DMS53 treated with DMSO at 0.1 percent for 48 hours (cell line): Measurements from ENCODE around the gene NAV2.

Source experiments
- DNase-seq: peaks from one replicate; lab custom pipeline; 2025; ENCODE audit not compliant: unreplicated experiment; lab: John Stamatoyannopoulos, UW

Gene NAV2

DNA sequence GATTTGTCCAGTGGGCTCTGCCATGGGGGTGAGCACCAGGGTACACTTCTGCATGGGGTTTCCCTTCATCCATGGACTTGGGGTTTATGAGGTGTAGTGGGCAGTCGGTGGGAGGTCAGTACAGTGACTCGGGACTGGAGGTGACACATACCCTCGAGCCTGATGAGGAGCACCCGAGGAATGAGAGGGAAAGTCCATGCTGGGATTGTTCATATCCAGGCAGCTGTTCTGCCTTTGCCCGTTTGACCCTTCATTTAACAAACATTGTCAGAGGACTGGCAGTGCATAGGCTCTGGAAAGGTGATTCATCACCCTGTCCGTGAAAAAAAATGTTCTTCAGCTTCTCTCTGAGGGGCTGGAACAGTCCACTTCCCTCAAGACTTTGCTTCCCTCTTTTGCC lies 2.7 kb downstream of the NAV2 start:
- DNase-seq, result no peak

GRCh38 chr11:19718051-19718450 lies 5.4 kb downstream of the NAV2 start:
- DNase-seq, result no peak

- DNase-seq, result no peak
Observed at GRCh38 chr11:19718951-19719350, 6.3 kb downstream of the NAV2 start.

- DNase-seq, result no peak
Observed at GRCh38 chr11:19719960-19720359, 7.3 kb downstream of the NAV2 start.

DNA sequence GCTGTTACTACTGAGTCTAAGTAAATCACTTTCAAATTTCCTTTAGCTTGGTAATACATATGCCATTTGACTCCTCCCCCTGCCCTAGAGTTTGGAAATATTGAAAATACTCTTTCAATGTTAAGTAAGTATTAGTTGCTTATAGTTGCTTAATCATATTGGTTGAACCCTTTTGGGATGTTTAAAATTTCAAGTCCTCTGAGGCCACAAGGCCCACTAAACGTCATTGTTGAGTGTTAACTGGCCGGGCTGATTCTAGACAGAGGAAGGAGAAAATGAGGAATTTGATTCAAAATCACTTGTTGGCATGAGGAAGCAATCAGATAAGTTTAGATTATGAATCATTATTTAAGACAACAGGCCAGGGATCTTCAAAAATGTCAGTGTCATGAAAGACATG lies 8.5 kb downstream of the NAV2 start:
- DNase-seq, result no peak

- DNase-seq, result no peak
Observed at GRCh38 chr11:19722702-19723101, 10.1 kb downstream of the NAV2 start.

- DNase-seq, result peak; percentile 60
Observed at GRCh38 chr11:19723572-19724342, 11.1 kb downstream of the NAV2 start.

GRCh38 chr11:19724765-19725164 lies 12.1 kb downstream of the NAV2 start:
- DNase-seq, result no peak

DNA sequence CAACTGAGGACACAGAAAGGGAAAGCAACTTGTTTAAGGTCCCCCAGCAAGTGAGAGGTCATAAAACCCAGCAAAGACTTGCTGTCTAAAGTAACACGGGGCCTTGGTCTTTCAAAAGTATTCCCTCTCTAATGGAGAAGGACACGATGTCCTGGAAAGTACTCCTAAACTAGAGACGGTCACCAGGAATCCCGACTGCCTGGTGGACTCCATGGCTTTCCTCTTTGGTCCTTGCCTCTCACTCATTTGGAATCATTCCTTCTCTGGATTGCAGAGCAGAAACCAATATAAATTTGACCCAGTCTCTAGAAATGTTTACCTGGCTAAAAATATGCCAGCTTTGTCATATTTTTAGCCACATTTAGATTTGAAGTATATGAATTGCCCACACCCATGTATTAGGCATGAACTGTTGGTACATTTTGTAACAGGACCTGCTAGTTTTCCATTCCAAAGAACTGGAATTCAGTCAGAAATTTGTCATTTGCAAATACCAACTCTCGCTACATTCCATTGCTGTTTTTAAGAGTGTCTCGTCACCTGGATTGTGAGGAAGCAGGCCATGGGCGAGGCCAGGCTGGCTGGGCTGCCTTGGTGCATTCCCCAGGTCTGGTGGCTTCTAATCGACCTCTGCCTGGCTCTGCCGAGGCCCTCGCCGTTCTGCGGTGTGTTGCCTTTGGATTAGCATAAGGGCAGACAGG lies 12.9 kb downstream of the NAV2 start:
- no peak for DNase-seq

DNA sequence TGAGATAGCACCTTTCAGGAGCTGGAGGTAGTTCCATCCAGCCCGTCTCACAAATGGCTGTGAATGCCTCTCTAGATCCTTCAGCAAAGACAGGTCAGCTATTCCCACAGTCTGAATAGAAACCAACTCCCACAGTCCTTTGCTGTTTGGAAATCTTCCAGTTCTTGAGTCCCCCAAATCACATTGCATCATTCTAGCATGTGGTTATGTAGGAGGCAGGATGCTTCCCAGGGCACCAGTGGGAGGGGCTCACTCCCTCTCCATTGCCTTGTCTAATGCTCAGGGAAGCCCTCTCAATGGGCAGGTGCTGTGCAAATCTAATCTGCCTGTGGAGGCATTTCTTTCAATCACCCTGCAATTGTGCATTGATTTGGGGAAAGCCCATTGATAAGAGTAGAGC lies 14.6 kb downstream of the NAV2 start:
- no peak for DNase-seq

- no peak for DNase-seq
Observed at GRCh38 chr11:19728436-19728835, 15.8 kb downstream of the NAV2 start.

DNA sequence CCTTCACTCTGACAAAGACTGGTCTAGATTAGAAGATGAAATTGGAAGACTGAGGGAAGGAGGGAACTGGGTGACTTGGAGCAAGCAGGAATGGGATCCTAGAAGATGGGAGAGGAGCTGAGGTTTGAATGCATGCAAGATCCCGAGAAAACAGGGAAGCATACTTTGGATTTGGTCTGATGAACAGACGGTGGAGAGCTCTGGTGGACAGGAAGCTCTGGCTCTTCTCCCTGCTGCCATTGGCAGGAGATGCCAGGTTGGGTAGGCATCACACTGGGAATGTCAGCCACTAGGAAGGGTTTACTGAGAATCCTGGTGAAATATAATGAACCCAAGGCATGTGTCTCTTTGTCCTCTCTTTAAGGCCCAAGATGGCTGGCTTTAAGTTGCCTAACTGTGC lies 16.5 kb downstream of the NAV2 start:
- no peak for DNase-seq

DNA sequence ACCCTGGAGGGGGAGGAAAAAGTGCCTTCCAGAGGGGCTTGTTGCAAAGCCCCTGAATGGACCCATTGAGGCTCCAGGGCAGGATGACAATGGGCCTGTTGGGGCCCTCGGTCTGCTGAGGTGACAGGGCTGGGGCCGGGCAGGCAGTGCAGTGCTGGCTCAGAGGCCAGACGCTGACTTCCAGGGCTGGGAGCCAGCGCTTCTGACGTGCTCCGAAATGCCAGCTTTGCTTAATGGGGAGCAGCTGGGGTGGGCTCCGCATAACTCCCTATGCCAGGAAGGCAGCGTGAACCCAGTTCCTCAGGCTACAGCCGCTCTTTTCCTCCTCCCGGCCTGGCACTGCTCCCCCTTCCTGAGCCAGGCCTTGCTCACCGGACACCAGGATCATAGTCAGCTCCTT lies 17.7 kb downstream of the NAV2 start:
- DNase-seq, result no peak

- DNase-seq, result no peak
Observed at GRCh38 chr11:19734171-19734570, 21.5 kb downstream of the NAV2 start.

DNA sequence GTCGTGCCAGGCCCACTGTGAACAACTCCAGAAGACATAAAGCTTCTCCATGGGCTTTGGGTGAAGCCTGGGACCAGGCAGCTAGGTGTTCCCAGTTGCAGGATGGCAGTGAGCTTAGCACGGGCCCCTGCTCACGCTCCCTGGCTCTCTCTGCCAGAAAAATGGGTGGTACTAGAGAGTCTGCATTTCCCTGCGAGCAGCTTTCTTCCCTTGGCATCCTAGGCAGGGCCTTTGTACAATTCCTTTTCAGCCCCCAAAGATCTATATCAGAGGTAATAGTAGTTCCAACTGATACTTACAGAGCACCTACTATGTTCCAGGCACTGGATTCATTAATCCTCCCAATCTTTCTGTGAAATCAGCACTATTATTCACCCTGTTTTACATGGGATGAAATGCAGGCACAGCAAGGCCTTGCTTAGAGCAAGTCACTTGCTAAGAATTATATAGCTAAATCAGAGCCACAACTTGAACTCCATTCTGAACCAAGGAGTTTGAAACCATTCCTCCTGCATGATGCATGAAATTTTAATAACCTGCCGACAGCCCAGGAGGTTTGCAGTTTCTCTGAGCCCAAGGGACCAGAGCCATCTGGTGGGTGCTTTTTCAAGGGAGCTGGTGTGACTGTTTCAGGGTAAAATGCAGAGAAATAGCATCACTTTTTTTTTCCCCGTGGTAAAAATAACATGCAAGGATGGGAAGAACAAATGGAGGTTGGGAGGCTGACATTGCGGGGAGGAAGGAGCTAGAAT lies 22.7 kb downstream of the NAV2 start:
- no peak for DNase-seq

GRCh38 chr11:19735909-19736498 lies 23.4 kb downstream of the NAV2 start:
- DNase-seq, result no peak

DNA sequence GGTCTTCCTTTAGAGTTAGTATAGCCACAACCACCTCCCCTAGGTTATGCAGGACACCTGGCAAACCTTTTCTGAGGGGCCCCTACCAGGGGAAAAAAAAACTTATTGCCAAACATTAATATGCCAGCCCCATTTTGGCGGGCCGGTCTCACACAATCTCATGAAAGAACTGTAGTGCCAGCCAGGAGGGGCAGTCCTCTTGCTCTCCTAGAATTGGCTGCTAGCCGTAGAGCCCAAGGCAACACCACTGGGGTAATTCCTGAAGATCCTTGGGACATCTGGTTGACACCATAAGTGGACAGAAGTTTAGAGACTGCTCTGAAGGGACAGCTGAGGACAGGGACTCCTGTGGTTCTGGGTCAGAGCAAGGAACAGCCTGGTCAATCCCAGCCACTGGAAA lies 24.2 kb downstream of the NAV2 start:
- no peak for DNase-seq

- no peak for DNase-seq
Observed at GRCh38 chr11:19737575-19737974, 24.9 kb downstream of the NAV2 start.

DNA sequence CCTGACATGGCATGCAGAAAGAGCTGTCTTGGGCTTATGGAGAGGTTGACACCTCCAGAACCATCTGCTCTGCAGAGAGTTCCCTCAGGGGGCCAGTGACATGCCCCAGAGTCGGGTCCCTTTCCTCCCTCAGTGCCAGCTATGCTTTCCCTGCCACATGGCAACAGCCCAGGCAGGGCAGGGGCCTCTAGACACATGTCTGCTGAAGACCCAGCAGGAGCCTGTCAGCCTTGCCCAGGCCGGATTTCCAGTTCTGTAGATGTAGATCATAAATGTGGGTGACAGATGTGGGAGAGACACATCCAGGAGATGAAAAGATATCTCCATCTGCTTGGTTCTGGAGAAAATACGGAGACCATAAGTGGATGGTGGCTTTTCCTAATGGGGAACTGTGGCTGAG lies 25.5 kb downstream of the NAV2 start:
- DNase-seq, result no peak

DNA sequence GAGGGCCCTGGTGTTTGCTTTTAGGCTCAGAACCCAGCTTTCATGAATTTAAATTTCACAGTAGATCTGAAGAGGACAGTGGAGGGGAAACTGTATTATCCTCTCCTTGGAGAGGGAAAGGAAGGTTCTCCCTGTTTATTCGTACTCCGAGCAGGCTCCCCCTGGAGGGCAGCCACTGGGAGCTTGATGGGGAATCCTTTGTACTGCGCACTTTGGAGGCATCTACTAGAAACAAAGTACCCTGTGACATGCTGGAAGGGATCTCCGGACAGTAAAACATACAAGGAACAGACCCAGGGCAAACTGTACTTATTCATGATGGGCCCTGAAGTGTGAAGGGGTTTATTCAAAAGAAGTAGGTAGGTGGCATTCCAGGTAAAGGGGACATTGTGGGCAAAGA lies 27.2 kb downstream of the NAV2 start:
- no peak for DNase-seq

GRCh38 chr11:19740586-19740985 lies 27.9 kb downstream of the NAV2 start:
- DNase-seq, result no peak
